HepG2 (cell line): ENCODE data around the gene CUL1. TPM values are rescaled to one million over a fixed set of nuclear protein-coding genes. Genes with fewer than 3 reads are reported as not detected.

Experiments used
- ATAC-seq: fragments of 200-7000 bp; cut with Tn5 transposase; 3 replicates; pipeline ENCODE4 v1.9.1; 2020; ENCODE audit warnings: mild to moderate bottlenecking, moderate library complexity
- BruUV-seq: library from RNA; stranded (reverse); fragments of 400-500 nt; replicated peaks from 2 replicates; lab custom pipeline; 2021; lab: Mats Ljungman, UMichigan
- CTCF ChIA-PET: fragments of 300-600 bp; formaldehyde crosslinking; extraction: SDS; loops from one replicate; lab custom pipeline; 2021; ENCODE audit warnings: low total read pairs, inconsistent platforms, low intra/inter-chr PET ratio; lab: Yijun Ruan, JAX
- POLR2A ChIA-PET: fragments of 350-600 bp; sonication (Branson Sonifier 250); formaldehyde crosslinking; loops from one replicate; lab custom pipeline; 2020; ENCODE audit warnings: antibody characterized with exemption, inconsistent platforms; lab: Yijun Ruan, JAX
- DNase-seq: peaks from one replicate; pipeline ENCODE4 v3.0.0-alpha.2; 2015; ENCODE audit warnings: low spot score
- FAIRE-seq: peaks from 3 replicates; lab custom pipeline; 2011; peaks lifted over from hg19 to GRCh38; lab: Jason Lieb, UNC
- H2AFZ ChIP-seq: one replicate; pipeline ENCODE4 v1.6.1; 2011; ENCODE audit warnings: low read length, inconsistent platforms
- H3K27ac ChIP-seq: fragments of 300-600 bp; 3 replicates; pipeline ENCODE4 v1.8.0; 2011; ENCODE audit warnings: mixed run types, mild to moderate bottlenecking, mixed read lengths, low read length, inconsistent platforms; ENCODE audit not compliant: insufficient read depth; ENCODE audit errors: extremely low read length
- H3K27me3 ChIP-seq, 2 experiments: fragments of 200-600 bp in 1 of 2; 2 replicates in 1 of 2; 3 replicates in 1 of 2; pipeline versions ENCODE4 v1.6.0 to v1.8.0; 2011; ENCODE audit warnings: low read length in 2 of 2, mild to moderate bottlenecking in 2 of 2, moderate library complexity in 2 of 2, inconsistent platforms in 1 of 2; ENCODE audit not compliant: insufficient read depth in 2 of 2, control insufficient read depth in 1 of 2
- H3K36me3 ChIP-seq, 2 experiments: fragments of 200-600 bp in 1 of 2; replicated peaks in 1 of 2; 2 replicates in 1 of 2; 3 replicates in 1 of 2; pipeline versions ENCODE4 v1.5.1 to v1.8.0; 2011; ENCODE audit warnings: low read length in 2 of 2, inconsistent platforms in 1 of 2; ENCODE audit not compliant: insufficient read depth in 2 of 2, control insufficient read depth in 1 of 2
- H3K4me1 ChIP-seq: 2 replicates; pipeline ENCODE4 v1.5.1; 2012; ENCODE audit warnings: low read length, inconsistent platforms; ENCODE audit not compliant: insufficient read depth
- H3K4me2 ChIP-seq: 2 replicates; pipeline ENCODE4 v1.6.0; 2011; ENCODE audit warnings: low read depth, low read length, inconsistent platforms
- H3K4me3 ChIP-seq, 3 experiments: fragments of 200-600 bp in 1 of 3; sonication (generic), shearing (Covaris generic) in 1 of 3; replicated peaks in 1 of 3; 2 replicates each; pipeline ENCODE4 v1.5.1; 2011 to 2016; ENCODE audit warnings: low read length in 3 of 3, inconsistent platforms in 2 of 3, low read depth in 2 of 3, mild to moderate bottlenecking in 2 of 3, control low read depth in 1 of 3, mixed read lengths in 1 of 3; ENCODE audit not compliant: insufficient read depth in 1 of 3
- H3K79me2 ChIP-seq: one replicate; pipeline ENCODE4 v1.6.1; 2011; ENCODE audit warnings: low read length, inconsistent platforms; ENCODE audit not compliant: insufficient read depth
- H3K9ac ChIP-seq: 2 replicates; pipeline ENCODE4 v1.6.0; 2011; ENCODE audit warnings: mild to moderate bottlenecking, low read depth, low read length, inconsistent platforms; ENCODE audit not compliant: insufficient read depth
- H3K9me3 ChIP-seq: 2 replicates; pipeline ENCODE4 v1.5.1; 2012; ENCODE audit warnings: mild to moderate bottlenecking, low read length
- H4K20me1 ChIP-seq: 2 replicates; pipeline ENCODE4 v1.6.0; 2011; ENCODE audit warnings: inconsistent platforms, mild to moderate bottlenecking, low read length, moderate library complexity; ENCODE audit not compliant: insufficient read depth
- ERF ChIP-seq: IDR thresholded peaks from 2 replicates; pipeline ENCODE4 v1.6.1; 2018; ENCODE audit warnings: missing biosample characterization, missing genetic modification reagents
- HNF4A ChIP-seq: sonication (generic); formaldehyde crosslinking; IDR thresholded peaks from 2 replicates; pipeline ENCODE4 v1.4.0; 2020; ENCODE audit warnings: missing genetic modification reagents
- MNT ChIP-seq: fragments of 450-650 bp; IDR thresholded peaks from 2 replicates; pipeline ENCODE4 v1.6.1; 2016
- NFKBIZ ChIP-seq: IDR thresholded peaks from 2 replicates; pipeline ENCODE4 v1.6.1; 2018; ENCODE audit warnings: missing genetic modification reagents, missing compliant biosample characterization
- PHF5A ChIP-seq: IDR thresholded peaks from one replicate; pipeline ENCODE4 v1.6.1; 2018; ENCODE audit warnings: low read depth, missing genetic modification reagents; ENCODE audit not compliant: unreplicated experiment
- POLR2G ChIP-seq: fragments of 200-400 bp; formaldehyde crosslinking; IDR thresholded peaks from 2 replicates; pipeline ENCODE4 v1.6.1; 2018; ENCODE audit warnings: mild to moderate bottlenecking, low read depth, low read length, moderate library complexity
- SKI ChIP-seq: fragments of 450-650 bp; IDR thresholded peaks from one replicate; pipeline ENCODE4 v1.6.1; 2018; ENCODE audit warnings: mild to moderate bottlenecking; ENCODE audit not compliant: partially characterized antibody
- SMAD1 ChIP-seq: sonication (generic); formaldehyde crosslinking; IDR thresholded peaks from 2 replicates; pipeline ENCODE4 v1.4.0; 2020; ENCODE audit warnings: missing genetic modification reagents, low read depth, mild to moderate bottlenecking, borderline replicate concordance
- TBP ChIP-seq: sonication (generic); formaldehyde crosslinking; IDR thresholded peaks from 2 replicates; pipeline ENCODE4 v1.5.0; 2020; ENCODE audit warnings: missing genetic modification reagents
- ZNF331 ChIP-seq: sonication (generic); formaldehyde crosslinking; IDR thresholded peaks from 2 replicates; pipeline ENCODE4 v1.4.0; 2020; ENCODE audit warnings: missing genetic modification reagents
- ZNF430 ChIP-seq: sonication (generic); formaldehyde crosslinking; IDR thresholded peaks from 2 replicates; pipeline ENCODE4 v1.9.0; 2021; ENCODE audit warnings: mild to moderate bottlenecking, missing genetic modification reagents
- ZNF589 ChIP-seq: sonication (generic); formaldehyde crosslinking; conservative IDR thresholded peaks from 2 replicates; pipeline ENCODE4 v1.8.0; 2022; ENCODE audit warnings: mild to moderate bottlenecking, moderate library complexity, missing genetic modification reagents
- ZNF740 ChIP-seq: sonication (generic); formaldehyde crosslinking; IDR thresholded peaks from 2 replicates; pipeline ENCODE4 v1.4.0; 2020; ENCODE audit warnings: missing genetic modification reagents
- WGBS: methylation state at CpG from one replicate; pipeline ENCODE4 v1.1.6; 2017; ENCODE audit warnings: low lambda C conversion rate; 5-methylcytosine and 5-hydroxymethylcytosine counted together
- in situ Hi-C: cut with HindIII; loops from 2 replicates; pipeline ENCODE4 v1.10.0; 2017; ENCODE audit warnings: low pct_unique_long_range_greater_than_20kb; ENCODE audit not compliant: extremely low pct_ligation_motif_present
- intact Hi-C: fragments of 100-400 bp; cut with micrococcal nuclease; formaldehyde crosslinking; loops from one replicate; pipeline ENCODE4 v1.10.0; 2022; ENCODE audit not compliant: unreplicated experiment
- polyA plus RNA-seq, 8 experiments: library from polyadenylated mRNA; depleted of rRNA in 3 of 8; stranded (reverse) in 7 of 8; unstranded in 1 of 8; fragments of >200 nt; fragmentation: Illumina TruSeq in 4 of 8; extraction: Trizol in 4 of 8; gene quantifications; 2 replicates each; pipeline versions ENCODE4 v1.2.1 to v1.2.3, GENCODE V29; 2011 to 2016; ENCODE audit warnings: low read depth in 4 of 8, missing spikeins in 1 of 8, mixed read lengths in 1 of 8; ENCODE audit not compliant: insufficient read depth in 1 of 8
- total RNA-seq, 5 experiments: library from RNA; depleted of rRNA; stranded (reverse); fragments of >200 nt; fragmentation: Illumina TruSeq; extraction: Trizol; gene quantifications; 2 replicates each; pipeline ENCODE4 v1.2.3, GENCODE V29; 2016; ENCODE audit warnings: low read depth in 1 of 5
- TF ChIP-seq, protein P1 (sequence below), 2 experiments: fragments of 450-650 bp in 1 of 2; sonication (generic) in 1 of 2; formaldehyde crosslinking; IDR thresholded peaks; 2 replicates each; pipeline versions ENCODE4 v1.5.0 to v1.8.0; 2020 to 2022; ENCODE audit warnings: mild to moderate bottlenecking in 1 of 2, missing genetic modification reagents in 1 of 2
- TF ChIP-seq, protein P2 (sequence below): sonication (generic); formaldehyde crosslinking; IDR thresholded peaks from 2 replicates; pipeline ENCODE4 v1.4.0; 2020; ENCODE audit warnings: missing genetic modification reagents
- TF ChIP-seq, protein P3 (sequence below): sonication (generic); formaldehyde crosslinking; IDR thresholded peaks from 2 replicates; pipeline ENCODE4 v1.5.1; 2020; ENCODE audit warnings: missing genetic modification reagents, mild to moderate bottlenecking, borderline replicate concordance

CUL1 gene
- total and polyA plus RNA-seq, 2 of the 13 experiments (the other 11 are each of a cell fraction or from before 2014, with no cell fraction given): 30.1 to 45.9 TPM

GRCh38 chr7:148806187-148806586, 107.5 kb downstream of the CUL1 start:
- BruUV-seq: no TSS peak
- Histone ChIP-seq H3K9me3 (no peaks in the 10 kb centered on the region), H3K27me3 (no peaks in the 10 kb centered on the region), H3K4me3 (no peak overlapping the region), H2AFZ (no peak overlapping the region), H3K36me3 (peaks cover 12 to 35% of the 10 kb centered on the region in 2 experiments), H3K4me1 (no peaks in the 10 kb centered on the region), H3K4me2 (no peak overlapping the region), H3K79me2 (no peaks in the 10 kb centered on the region), H4K20me1 (no peaks in the 10 kb centered on the region), H3K27ac (no peak overlapping the region), H3K9ac (no peak overlapping the region)
- intact Hi-C loops: no loop called here
- WGBS: over 99% methylated on average over 7 of the region's 7 CpGs
- FAIRE-seq: no peak
- DNase-seq: no peak
- ATAC-seq: no peak
- ChIA-PET POLR2A (no interaction called here), CTCF (no interaction called here)
- in situ Hi-C loops: no loop called here
- no peak for TF ChIP-seq NFKBIZ (CRISPR knock-in tag)
- no peak for TF ChIP-seq PHF5A
- TF ChIP-seq, protein P1, sequence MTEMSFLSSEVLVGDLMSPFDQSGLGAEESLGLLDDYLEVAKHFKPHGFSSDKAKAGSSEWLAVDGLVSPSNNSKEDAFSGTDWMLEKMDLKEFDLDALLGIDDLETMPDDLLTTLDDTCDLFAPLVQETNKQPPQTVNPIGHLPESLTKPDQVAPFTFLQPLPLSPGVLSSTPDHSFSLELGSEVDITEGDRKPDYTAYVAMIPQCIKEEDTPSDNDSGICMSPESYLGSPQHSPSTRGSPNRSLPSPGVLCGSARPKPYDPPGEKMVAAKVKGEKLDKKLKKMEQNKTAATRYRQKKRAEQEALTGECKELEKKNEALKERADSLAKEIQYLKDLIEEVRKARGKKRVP (CRISPR knock-in tag; IDR thresholded peaks at IDR 0.05): no peak
- TF ChIP-seq TBP (CRISPR knock-in tag): no peak
- TF ChIP-seq, protein P2, sequence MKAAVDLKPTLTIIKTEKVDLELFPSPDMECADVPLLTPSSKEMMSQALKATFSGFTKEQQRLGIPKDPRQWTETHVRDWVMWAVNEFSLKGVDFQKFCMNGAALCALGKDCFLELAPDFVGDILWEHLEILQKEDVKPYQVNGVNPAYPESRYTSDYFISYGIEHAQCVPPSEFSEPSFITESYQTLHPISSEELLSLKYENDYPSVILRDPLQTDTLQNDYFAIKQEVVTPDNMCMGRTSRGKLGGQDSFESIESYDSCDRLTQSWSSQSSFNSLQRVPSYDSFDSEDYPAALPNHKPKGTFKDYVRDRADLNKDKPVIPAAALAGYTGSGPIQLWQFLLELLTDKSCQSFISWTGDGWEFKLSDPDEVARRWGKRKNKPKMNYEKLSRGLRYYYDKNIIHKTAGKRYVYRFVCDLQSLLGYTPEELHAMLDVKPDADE (CRISPR knock-in tag): no peak
- TF ChIP-seq ZNF589 (CRISPR knock-in tag): no peak
- no peak for TF ChIP-seq ERF (CRISPR knock-in tag)
- no peak for TF ChIP-seq ZNF430 (CRISPR knock-in tag)
- no peak for TF ChIP-seq SKI
- TF ChIP-seq, protein P3, sequence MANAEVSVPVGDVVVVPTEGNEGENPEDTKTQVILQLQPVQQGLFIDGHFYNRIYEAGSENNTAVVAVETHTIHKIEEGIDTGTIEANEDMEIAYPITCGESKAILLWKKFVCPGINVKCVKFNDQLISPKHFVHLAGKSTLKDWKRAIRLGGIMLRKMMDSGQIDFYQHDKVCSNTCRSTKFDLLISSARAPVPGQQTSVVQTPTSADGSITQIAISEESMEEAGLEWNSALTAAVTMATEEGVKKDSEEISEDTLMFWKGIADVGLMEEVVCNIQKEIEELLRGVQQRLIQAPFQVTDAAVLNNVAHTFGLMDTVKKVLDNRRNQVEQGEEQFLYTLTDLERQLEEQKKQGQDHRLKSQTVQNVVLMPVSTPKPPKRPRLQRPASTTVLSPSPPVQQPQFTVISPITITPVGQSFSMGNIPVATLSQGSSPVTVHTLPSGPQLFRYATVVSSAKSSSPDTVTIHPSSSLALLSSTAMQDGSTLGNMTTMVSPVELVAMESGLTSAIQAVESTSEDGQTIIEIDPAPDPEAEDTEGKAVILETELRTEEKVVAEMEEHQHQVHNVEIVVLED (CRISPR knock-in tag): no peak
- TF ChIP-seq SMAD1: no peak
- TF ChIP-seq MNT: no peak
- no peak for TF ChIP-seq ZNF331 (CRISPR knock-in tag)
- no peak for TF ChIP-seq ZNF740 (CRISPR knock-in tag)
- no peak for TF ChIP-seq HNF4A
- TF ChIP-seq POLR2G: no peak
